IMR-90 (cell line): ENCODE results near the gene TMPRSS9. TPM values are rescaled to one million over a fixed set of nuclear protein-coding genes. Genes with fewer than 3 reads are reported as not detected.

ENCODE experiments used
- ATAC-seq: fragments of 200-7000 bp; cut with Tn5 transposase; 2 replicates; pipeline ENCODE4 v1.9.1; 2020; ENCODE audit warnings: low read depth, mild to moderate bottlenecking, moderate library complexity
- BruUV-seq: library from RNA; stranded (reverse); fragments of 400-500 nt; replicated peaks from 2 replicates; lab custom pipeline; 2021; lab: Mats Ljungman, UMichigan
- CTCF ChIA-PET: fragments of 300-600 bp; formaldehyde crosslinking; extraction: SDS; loops from one replicate; lab custom pipeline; 2021; ENCODE audit warnings: antibody characterized with exemption; lab: Yijun Ruan, JAX
- POLR2A ChIA-PET: fragments of 300-600 bp; sonication (Branson Sonifier 250); formaldehyde crosslinking; loops from one replicate; lab custom pipeline; 2022; ENCODE audit warnings: antibody characterized with exemption; ENCODE audit not compliant: unreplicated experiment; lab: Charles Lee
- DNase-seq: peaks from one replicate; pipeline ENCODE4 v3.0.0; 2013
- H2AFZ ChIP-seq: replicated peaks from 2 replicates; pipeline ENCODE3; 2013; ENCODE audit warnings: low read length, mild to moderate bottlenecking; ENCODE audit not compliant: poor library complexity
- H2AK5ac ChIP-seq: 2 replicates; pipeline ENCODE4 v1.6.1; 2013; ENCODE audit warnings: low read depth, low read length, inconsistent platforms
- H2AK9ac ChIP-seq: replicated peaks from 2 replicates; pipeline ENCODE3; 2013; ENCODE audit warnings: mild to moderate bottlenecking, low read depth, low read length, moderate library complexity; ENCODE audit not compliant: poor library complexity
- H2BK120ac ChIP-seq: 2 replicates; pipeline ENCODE4 v1.6.1; 2013; ENCODE audit warnings: low read depth, low read length, inconsistent platforms
- H2BK15ac ChIP-seq: 3 replicates; pipeline ENCODE4 v1.6.1; 2013; ENCODE audit warnings: low read depth, low read length, inconsistent platforms
- H2BK20ac ChIP-seq: 2 replicates; pipeline ENCODE4 v1.6.1; 2013; ENCODE audit warnings: low read depth, mild to moderate bottlenecking, inconsistent platforms, low read length, moderate library complexity
- H2BK5ac ChIP-seq: 2 replicates; pipeline ENCODE4 v1.6.1; 2013; ENCODE audit warnings: mild to moderate bottlenecking, low read depth, low read length, inconsistent platforms; ENCODE audit not compliant: poor library complexity, severe bottlenecking
- H3K14ac ChIP-seq: replicated peaks from 2 replicates; pipeline ENCODE4 v1.6.1; 2013; ENCODE audit warnings: low read depth, low read length, inconsistent platforms
- H3K18ac ChIP-seq: 2 replicates; pipeline ENCODE4 v1.6.1; 2013; ENCODE audit warnings: low read depth, low read length, control low read depth
- H3K23ac ChIP-seq: 2 replicates; pipeline ENCODE4 v1.6.1; 2013; ENCODE audit warnings: low read depth, low read length, inconsistent platforms
- H3K27ac ChIP-seq: 2 replicates; pipeline ENCODE4 v1.5.1; 2013; ENCODE audit warnings: mild to moderate bottlenecking, control low read depth, low read length; ENCODE audit not compliant: insufficient read depth
- H3K27me3 ChIP-seq: 2 replicates; pipeline ENCODE4 v1.6.1; 2013; ENCODE audit warnings: low read length; ENCODE audit not compliant: control insufficient read depth, insufficient read depth
- H3K36me3 ChIP-seq: 2 replicates; pipeline ENCODE4 v1.6.1; 2013; ENCODE audit warnings: low read length, mixed read lengths; ENCODE audit not compliant: control insufficient read depth, insufficient read depth
- H3K4ac ChIP-seq: 2 replicates; pipeline ENCODE4 v1.6.1; 2013; ENCODE audit warnings: low read depth, low read length, inconsistent platforms
- H3K4me1 ChIP-seq: 2 replicates; pipeline ENCODE4 v1.6.1; 2013; ENCODE audit warnings: low read length, mixed read lengths; ENCODE audit not compliant: control insufficient read depth, insufficient read depth
- H3K4me2 ChIP-seq: 2 replicates; pipeline ENCODE4 v1.6.1; 2013; ENCODE audit warnings: low read depth, mild to moderate bottlenecking, control low read depth, low read length, moderate library complexity
- H3K4me3 ChIP-seq: 2 replicates; pipeline ENCODE4 v1.5.1; 2013; ENCODE audit warnings: low read depth, mild to moderate bottlenecking, control low read depth, low read length, moderate library complexity; ENCODE audit not compliant: insufficient read depth
- H3K56ac ChIP-seq: 2 replicates; pipeline ENCODE4 v1.6.1; 2013; ENCODE audit warnings: low read length, inconsistent platforms; ENCODE audit not compliant: insufficient read depth; ENCODE audit errors: extremely low read depth
- H3K79me1 ChIP-seq, 2 experiments: 2 replicates each; pipeline ENCODE4 v1.6.1; 2013; ENCODE audit warnings: low read length in 2 of 2, inconsistent platforms in 1 of 2, low read depth in 1 of 2
- H3K9ac ChIP-seq: 2 replicates; pipeline ENCODE4 v1.6.1; 2013; ENCODE audit warnings: low read depth, low read length, control low read depth
- H3K9me1 ChIP-seq: 2 replicates; pipeline ENCODE4 v1.6.1; 2013; ENCODE audit warnings: low read length, inconsistent platforms; ENCODE audit not compliant: insufficient read depth
- H3K9me3 ChIP-seq: 2 replicates; pipeline ENCODE4 v1.6.1; 2013; ENCODE audit warnings: low read length; ENCODE audit not compliant: control insufficient read depth, insufficient read depth
- H4K20me1 ChIP-seq: 2 replicates; pipeline ENCODE4 v1.6.1; 2013; ENCODE audit warnings: low read length, inconsistent platforms; ENCODE audit not compliant: insufficient read depth
- H4K5ac ChIP-seq: 2 replicates; pipeline ENCODE4 v1.6.1; 2013; ENCODE audit warnings: mild to moderate bottlenecking, low read depth, low read length, control low read depth
- H4K8ac ChIP-seq, 2 experiments: 2 replicates each; pipeline ENCODE4 v1.6.1; 2013; ENCODE audit warnings: low read depth in 2 of 2, low read length in 2 of 2, control low read depth in 1 of 2, inconsistent platforms in 1 of 2
- H4K91ac ChIP-seq: 2 replicates; pipeline ENCODE4 v1.6.1; 2013; ENCODE audit warnings: low read depth, low read length, inconsistent platforms; ENCODE audit not compliant: insufficient read depth
- NFE2L2 ChIP-seq: fragments of 150-350 bp; IDR thresholded peaks from 2 replicates; pipeline ENCODE4 v1.6.1; 2016; ENCODE audit warnings: low read depth, mild to moderate bottlenecking, low read length
- POLR2A ChIP-seq: IDR thresholded peaks from 2 replicates; pipeline ENCODE4 v1.6.1; 2012; ENCODE audit warnings: mild to moderate bottlenecking, low read depth, low read length
- WGBS, 2 experiments: methylation state at CpG; one replicate each; pipeline versions ENCODE4 v1.1.5 to v1.1.7; 2013; ENCODE audit warnings: missing lambda C conversion rate in 2 of 2; ENCODE audit not compliant: insufficient read length in 1 of 2; ENCODE audit errors: extremely low coverage in 2 of 2; 5-methylcytosine and 5-hydroxymethylcytosine counted together
- dilution Hi-C: fragments of 300-500 bp; cut with HindIII; formaldehyde crosslinking; loops from one replicate; pipeline ENCODE4 v1.14.3; 2018; ENCODE audit warnings: low sequenced_read_pairs; ENCODE audit not compliant: unreplicated experiment
- in situ Hi-C: fragments of 300-500 bp; cut with MboI; formaldehyde crosslinking; loops from 3 replicates; pipeline ENCODE4 v1.14.3; 2019; ENCODE audit warnings: low sequenced_read_pairs, inconsistent platforms, mixed read lengths
- intact Hi-C: fragments of 100-400 bp; cut with micrococcal nuclease; formaldehyde crosslinking; loops from 2 replicates; pipeline ENCODE4 v1.10.0; 2022
- polyA plus RNA-seq, 3 experiments: library from polyadenylated mRNA; depleted of rRNA; stranded (reverse); fragments of >200 nt; gene quantifications; 2 replicates each; pipeline ENCODE4 v1.2.3, GENCODE V29; 2012; ENCODE audit warnings: low replicate concordance in 1 of 3
- total RNA-seq: library from RNA; depleted of rRNA; stranded (reverse); fragments of >200 nt; gene quantifications from 2 replicates; pipeline ENCODE4 v1.2.3, GENCODE V29; 2012

TMPRSS9 gene
- total and polyA plus RNA-seq, 2 of the 4 experiments (the other 2 are of a cell fraction): not detected

- intact Hi-C loops: no loop called here
- Histone ChIP-seq H3K4me2 (no peak overlapping the region), H3K14ac (no peak overlapping the region), H2BK5ac (no peak overlapping the region), H4K20me1 (no peaks in the 10 kb centered on the region), H2AFZ (no peak overlapping the region), H3K4me3 (no peak overlapping the region), H3K4ac (no peak overlapping the region), H3K9me3 (no peaks in the 10 kb centered on the region), H2AK5ac (no peak overlapping the region), H2AK9ac (no peak overlapping the region), H2BK15ac (no peak overlapping the region), H4K91ac (no peak overlapping the region), H3K36me3 (peaks cover 40% of the 10 kb centered on the region), H3K79me1 (no peaks in the 10 kb centered on the region), H3K9ac (no peak overlapping the region), H3K27ac (no peak overlapping the region), H3K23ac (no peak overlapping the region), H2BK120ac (no peak overlapping the region), H3K56ac (no peak overlapping the region), H2BK20ac (no peak overlapping the region), H4K8ac (no peak overlapping the region), H4K5ac (no peak overlapping the region), H3K18ac (no peak overlapping the region), H3K4me1 (no peaks in the 10 kb centered on the region), H3K27me3 (no peaks in the 10 kb centered on the region), H3K9me1 (no peaks in the 10 kb centered on the region)
- 92% methylated on average over 9 of the region's 28 CpGs; no CpG with 5 or more reads in 1 of the 2 experiments for WGBS, 2 experiments
- BruUV-seq: no TSS peak
- POLR2A ChIA-PET: no interaction called here
- in situ Hi-C loops: no loop called here
- DNase-seq: no peak
- no peak for TF ChIP-seq NFE2L2
- no peak for TF ChIP-seq POLR2A
- ATAC-seq: no peak
- CTCF ChIA-PET: no interaction called here
- dilution Hi-C loops: no loop called here
Measured at GRCh38 chr19:2351591-2351990, 8.5 kb upstream of the TMPRSS9 start.
